GM19324 (cell line): ENCODE measurements around the gene RHD.
"Not testable (repeated sequence)": the region's sequence is repeated elsewhere in the genome, so short reads cannot be mapped to it uniquely, and the experiment has no call there.

Experiments
- ATAC-seq: cut with Tn5 transposase; IDR thresholded peaks from one replicate; pipeline ENCODE4 v1.9.1; 2021; ENCODE audit warnings: mild to moderate bottlenecking, moderate library complexity; ENCODE audit not compliant: unreplicated experiment, low FRiP score

The RHD gene

DNA sequence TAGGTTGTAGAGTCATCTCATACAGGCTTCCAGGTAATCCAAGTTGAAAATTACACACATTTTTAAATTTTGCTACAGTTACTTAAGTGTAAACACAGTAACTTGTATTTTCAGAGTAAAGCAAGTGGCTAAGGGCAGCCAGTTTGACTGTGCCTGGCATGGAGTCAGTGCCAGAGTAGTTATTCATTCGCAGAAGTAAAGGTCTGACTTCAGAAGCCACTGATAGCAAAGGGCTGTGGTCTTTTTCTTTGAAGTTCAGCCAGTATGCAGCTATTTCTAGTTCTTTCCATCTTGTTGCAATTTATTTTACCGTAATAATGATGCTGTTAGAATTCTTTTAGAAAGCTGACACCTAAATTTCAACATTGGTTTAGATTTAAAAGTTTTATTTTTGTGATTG is 75.2 kb downstream of the RHD start:
- no peak for ATAC-seq

DNA sequence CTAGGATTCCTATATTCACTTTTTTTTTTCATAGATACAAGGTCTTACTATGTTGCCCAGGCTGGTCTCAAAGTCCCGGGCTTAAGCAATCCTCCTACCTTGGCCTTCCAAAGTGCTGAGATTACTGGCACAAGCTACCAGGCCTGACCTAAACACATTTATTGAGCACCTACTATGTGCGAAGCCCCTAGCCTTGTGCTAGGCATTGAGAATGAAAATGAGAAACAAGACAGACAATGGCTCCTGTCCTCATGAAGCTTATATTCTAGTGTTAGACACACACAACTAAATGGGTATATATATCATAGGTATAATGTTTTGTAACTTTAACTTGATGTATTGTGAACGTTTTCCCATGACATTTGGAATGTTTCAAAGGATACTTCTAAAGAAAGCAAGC is 77.3 kb downstream of the RHD start:
- ATAC-seq = no peak

DNA sequence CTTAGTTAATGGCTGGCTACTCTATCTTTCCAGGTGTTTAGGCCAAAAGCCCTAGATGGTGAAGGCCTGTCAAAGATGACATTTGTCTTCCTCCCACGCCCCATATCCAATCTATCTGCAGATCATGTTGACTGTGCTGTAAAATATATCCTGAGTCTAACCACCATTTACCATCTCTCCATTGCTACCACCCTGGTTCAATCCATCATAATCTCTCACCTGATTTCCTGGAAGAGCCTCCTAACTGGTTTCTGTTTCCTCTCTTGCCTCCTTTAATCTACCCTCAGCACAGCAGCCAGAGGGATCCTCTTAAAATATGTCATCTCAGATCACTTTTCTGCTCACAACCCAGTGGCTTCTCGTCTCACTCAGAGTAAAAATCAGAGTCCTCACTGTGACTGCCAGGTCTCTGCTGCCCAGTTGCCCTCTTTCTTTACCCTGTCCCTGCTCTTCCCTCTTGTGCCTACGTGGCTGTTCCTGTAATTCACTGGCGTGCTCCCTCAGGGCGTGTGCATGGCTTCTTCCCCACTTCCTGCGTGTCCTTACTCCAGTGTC is 83.6 kb downstream of the RHD start:
- ATAC-seq = no peak

DNA sequence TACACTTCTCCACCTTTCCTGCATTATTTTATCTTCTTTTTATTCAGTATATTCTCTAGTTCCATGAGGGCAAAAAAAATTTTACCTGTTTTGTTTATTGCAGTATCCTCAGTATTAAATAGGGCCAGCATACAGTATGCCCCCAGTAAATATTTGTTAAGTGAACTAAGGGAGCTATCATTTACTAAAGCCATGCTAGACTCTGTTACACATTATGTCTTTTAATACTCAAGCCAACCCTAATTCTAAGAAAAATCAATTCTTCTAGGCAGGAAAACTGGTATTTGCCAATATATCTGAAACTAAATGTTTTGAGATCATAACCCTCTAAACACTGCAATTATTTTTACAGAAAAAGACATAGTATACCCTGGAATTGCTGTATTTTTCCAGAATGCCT is 84.1 kb downstream of the RHD start:
- no peak for ATAC-seq

DNA sequence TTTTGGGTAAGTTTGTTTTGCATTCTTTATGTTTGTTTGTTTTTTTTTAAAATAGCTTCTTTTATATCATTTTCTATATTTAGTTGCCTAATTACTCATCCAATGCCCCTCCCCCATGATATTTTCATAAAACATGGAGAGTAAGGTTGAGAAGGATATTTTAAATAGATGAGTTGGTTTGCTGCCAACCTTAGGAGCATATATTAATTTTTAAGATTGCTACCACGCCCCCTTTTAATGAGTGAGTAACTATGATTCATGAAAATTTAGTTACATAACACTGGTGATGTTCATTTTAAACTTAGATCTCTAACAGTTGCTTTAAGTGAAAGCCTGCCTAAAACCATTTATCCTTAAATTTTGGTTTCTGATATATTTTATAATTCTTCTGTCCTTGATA is 84.5 kb downstream of the RHD start:
- no peak for ATAC-seq

DNA sequence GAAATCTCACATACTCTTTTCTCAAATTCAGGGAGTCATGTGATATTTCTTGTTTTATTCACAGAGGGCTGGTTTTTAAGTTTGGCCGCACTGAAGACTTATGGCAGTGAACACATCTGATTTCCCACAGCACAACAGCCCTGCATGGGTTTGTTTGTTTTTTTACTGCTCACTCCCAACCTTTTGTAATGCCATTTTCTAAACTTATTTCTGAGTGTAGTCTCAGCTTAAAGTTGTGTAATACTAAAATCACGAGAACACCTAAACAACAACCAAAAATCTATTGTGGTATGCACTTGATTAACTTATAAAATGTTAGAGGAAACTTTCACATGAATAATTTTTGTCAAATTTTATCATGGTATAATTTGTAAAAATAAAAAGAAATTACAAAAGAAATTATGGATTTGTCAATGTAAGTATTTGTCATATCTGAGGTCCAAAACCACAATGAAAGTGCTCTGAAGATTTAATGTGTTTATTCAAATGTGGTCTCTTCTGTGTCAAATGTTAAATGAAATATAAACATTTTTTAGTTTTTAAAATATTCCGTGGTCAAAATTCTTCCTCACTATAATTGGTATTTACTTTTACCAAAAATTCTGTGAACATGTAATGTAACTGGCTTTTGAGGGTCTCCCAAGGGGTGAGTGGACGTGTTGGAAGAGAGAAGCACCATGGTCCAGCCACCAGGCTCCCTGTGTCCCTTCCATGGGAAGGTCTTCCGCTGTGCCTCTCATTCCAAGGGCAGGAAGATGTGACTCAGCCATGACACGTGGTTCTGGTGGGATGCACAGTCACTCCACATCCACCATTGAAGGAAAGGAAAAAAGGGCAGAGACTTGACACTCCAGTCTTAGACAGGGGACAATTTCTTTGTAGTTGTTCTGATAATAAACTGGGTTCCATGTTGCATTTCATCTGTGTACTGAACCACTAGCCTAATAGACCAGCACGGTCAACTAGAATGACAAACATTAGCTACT is 88.6 kb downstream of the RHD start:
- ATAC-seq = no peak

DNA sequence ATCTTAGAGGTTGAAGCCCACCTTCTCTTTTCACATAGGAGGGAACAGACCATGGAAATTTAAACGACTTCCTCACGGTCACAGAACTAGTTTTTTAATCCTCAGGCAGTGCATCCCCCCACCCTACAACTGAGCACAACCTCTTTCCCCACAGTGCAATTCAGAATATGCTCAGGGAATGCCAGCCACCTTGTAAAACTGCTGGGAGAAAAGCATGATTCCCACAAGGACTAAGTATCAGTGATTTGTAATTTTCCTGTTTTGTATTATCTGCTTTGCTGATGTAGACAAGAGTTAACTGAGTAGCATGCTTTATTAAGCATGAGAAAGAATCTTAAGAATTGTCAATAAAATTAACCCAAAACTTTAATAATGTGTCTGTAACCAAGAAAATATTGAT is 89.6 kb downstream of the RHD start:
- ATAC-seq = no peak

DNA sequence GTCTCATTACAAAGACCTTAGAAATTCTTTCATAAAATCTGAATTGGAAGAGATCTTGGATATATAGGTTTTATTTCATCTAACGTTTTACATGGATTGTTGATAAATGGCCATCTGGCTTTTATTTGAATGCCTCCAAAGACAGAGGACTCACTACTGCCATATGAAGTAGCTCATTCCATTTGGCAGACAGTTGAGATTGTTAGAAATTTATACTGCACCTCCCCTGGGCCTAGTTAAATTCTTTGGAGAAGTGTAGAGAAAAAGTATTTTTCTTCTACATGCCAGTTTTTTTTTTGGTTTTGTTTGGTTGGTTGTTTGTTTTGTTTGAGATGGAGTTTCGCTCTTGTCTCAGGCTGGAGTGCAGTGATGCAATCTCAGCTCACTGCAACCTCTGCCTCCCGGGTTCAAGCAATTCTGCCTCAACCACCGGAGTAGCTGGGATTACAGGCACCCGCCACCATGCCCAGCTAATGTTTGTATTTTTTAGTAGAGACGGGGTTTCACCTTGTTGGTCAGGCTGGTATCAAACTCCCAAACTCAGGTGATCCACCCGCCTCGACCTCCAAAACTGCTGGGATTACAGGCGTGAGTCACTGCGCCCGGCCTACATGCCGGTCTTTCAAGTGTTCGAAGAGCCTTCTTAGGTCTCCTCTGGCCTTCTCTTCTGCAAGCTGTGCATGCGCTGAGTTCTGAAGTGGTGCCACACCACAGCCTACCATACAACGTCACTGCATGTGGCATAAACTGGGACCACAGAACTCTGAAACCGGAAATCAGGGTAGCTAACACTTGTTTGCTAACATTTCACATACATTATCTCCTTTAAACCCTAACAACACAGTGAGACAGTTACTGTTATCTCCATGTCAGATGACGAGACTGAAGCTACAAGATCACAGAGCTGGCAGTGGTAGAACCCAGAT is 90.6 kb downstream of the RHD start:
- ATAC-seq = not testable (repeated sequence)

DNA sequence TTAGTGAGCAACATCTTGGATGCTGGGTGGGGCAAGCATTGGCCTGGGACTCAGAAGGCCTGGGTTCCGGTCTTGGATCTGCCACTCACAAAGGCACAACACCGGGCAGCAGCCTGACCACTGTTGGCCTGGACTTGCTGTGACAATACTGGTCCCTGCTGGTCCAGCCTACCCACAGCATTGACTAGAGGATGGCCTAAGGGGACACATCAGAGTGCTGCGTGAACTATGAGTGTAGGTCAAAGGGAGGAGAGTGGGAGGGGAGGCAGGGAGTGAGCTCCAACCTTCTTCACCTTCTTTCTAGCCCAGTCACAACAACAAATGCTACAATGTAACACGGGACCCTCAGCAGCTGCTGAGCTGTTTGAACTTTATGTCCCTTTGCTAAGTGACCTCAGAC is 96.9 kb downstream of the RHD start:
- ATAC-seq = no peak

DNA sequence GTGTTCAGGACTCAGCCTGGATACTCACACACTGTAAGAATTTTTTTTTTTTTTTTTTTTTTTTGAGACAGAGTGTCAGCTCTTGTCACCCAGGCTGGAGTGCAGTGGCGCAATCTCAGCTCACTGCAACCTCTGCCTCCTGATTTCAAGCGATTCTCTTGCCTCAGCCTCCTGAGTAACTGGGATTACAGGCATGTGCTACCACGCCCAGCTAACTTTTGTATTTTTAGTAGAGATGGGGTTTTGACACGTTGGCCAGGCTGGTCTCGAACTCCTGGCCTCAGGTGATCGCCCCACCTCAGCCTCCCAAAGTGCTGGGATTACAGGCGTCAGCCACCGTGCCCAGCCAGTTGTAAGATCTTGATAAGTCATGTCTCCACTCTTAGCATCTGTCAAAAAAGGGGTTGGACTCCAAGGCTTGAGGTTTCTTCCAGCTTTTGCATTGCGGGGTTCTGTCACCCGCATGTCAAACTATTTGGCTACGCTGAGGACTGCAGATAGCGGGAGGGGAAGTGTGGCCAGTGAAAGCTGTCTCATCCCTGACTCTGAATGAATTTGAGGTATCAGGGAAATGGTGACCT is 97.5 kb downstream of the RHD start:
- ATAC-seq = not testable (repeated sequence)

DNA sequence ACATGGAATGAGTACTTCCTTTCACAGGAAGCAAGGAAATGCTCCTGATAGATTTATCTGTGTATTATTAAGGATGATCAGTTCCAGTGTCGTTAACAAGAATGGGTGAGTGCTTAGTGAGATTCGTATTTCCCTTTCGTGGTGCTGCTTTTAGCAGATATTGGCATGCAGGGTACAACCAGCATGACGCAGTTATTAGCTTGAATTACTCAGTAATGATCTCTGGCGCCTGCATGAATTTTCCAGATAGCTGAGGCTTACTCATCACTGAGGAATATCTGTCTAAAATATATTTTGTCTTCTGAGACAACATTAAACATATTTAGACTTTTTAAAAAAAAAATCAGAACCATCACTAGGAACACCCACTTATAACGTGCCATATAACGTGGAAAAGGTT is 99.4 kb downstream of the RHD start:
- ATAC-seq = not testable (repeated sequence)

DNA sequence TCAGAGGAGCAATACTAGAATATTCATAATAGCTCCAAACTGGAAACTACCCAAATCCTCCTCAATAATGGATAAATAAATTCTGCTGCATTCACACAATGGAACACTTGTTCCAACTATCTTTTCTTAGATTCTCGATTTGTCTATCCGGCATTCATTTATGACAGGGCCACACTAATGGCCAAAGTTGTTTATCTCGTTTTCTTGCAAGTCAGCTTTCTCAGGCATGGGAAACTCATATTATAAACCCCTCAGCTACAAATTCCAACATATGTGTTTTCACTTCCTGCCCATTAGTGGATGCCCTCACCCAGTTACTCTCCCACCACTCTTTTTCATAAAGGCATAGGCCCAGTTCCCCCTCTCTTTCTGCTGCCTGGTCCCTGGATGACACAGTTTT is 106.1 kb downstream of the RHD start:
- ATAC-seq = not testable (repeated sequence)
